Right lobe of liver (tissue), 6 donors: ENCODE results near the gene HTR4. TPM values are rescaled to one million over a fixed set of nuclear protein-coding genes. Genes with fewer than 3 reads are reported as not detected.

Experiments
- ATAC-seq, 4 donors: fragments of 200-7000 bp; cut with Tn5 transposase; one replicate each; pipeline ENCODE4 v1.9.1; 2020; ENCODE audit warnings: mild to moderate bottlenecking in 4 of 4, moderate library complexity in 4 of 4
- DNase-seq, 3 donors: peaks; one replicate each; pipeline ENCODE4 v3.0.0-alpha.2; 2020
- H3K27ac ChIP-seq, 3 donors: fragments of 200-600 bp; one replicate each; pipeline ENCODE4 v1.8.0; 2022
- H3K27me3 ChIP-seq, 2 donors: fragments of 200-600 bp; one replicate each; pipeline ENCODE4 v1.8.0; 2022
- H3K36me3 ChIP-seq, 4 donors: fragments of 200-600 bp; sonication (generic) in 1 of 4; one replicate each; pipeline versions ENCODE4 v1.5.1 to v1.8.0; 2017 to 2022; ENCODE audit warnings: control low read depth in 1 of 4
- H3K4me1 ChIP-seq, 4 donors: fragments of 200-600 bp; sonication (generic) in 1 of 4; one replicate each; pipeline versions ENCODE4 v1.5.1 to v1.8.0; 2017 to 2022; ENCODE audit warnings: control low read depth in 1 of 4
- H3K4me3 ChIP-seq, 3 donors: fragments of 200-600 bp; one replicate each; pipeline ENCODE4 v1.8.0; 2022
- H3K9me3 ChIP-seq, 4 donors: fragments of 200-600 bp; sonication (generic) in 1 of 4; one replicate each; pipeline versions ENCODE4 v1.5.1 to v1.8.0; 2017 to 2022; ENCODE audit warnings: control low read depth in 1 of 4
- CTCF ChIP-seq, 4 donors: fragments of 200-600 bp in 3 of 4; fragments of 450-650 bp in 1 of 4; IDR thresholded peaks; one replicate each; pipeline versions ENCODE4 v1.5.1 to v1.8.0; 2016 to 2022; ENCODE audit warnings: antibody characterized with exemption in 4 of 4, mild to moderate bottlenecking in 2 of 4
- POLR2A ChIP-seq: fragments of 450-650 bp; IDR thresholded peaks from one replicate; pipeline ENCODE4 v1.6.1; 2017; ENCODE audit warnings: antibody characterized with exemption, mild to moderate bottlenecking
- WGBS: methylation state at CpG from one replicate; pipeline ENCODE4 v1.1.6; 2018; ENCODE audit warnings: low coverage, low lambda C conversion rate; ENCODE audit not compliant: insufficient coverage; ENCODE audit errors: missing lambda C conversion rate; 5-methylcytosine and 5-hydroxymethylcytosine counted together
- intact Hi-C, 2 donors: fragments of 100-400 bp; cut with DNase I; formaldehyde crosslinking; loops; one replicate each; pipeline versions ENCODE4 v1.11.2 to v1.14.1; 2022
- total RNA-seq, 6 experiments: library from RNA; depleted of rRNA in 2 of 6; stranded (reverse); fragments of >200 nt in 2 of 6; fragmentation: NEBNext Ultra II Directional in 3 of 6; extraction: Animal tissue kit (Norgen Biotek cat#: 25700) in 3 of 6; gene quantifications; one replicate each; pipeline versions ENCODE4 v1.1.0 to v1.2.4, GENCODE V29; 2016 to 2023
- donor health status: DM: no; HTN: yes; CAD: no.
- donor health status: DM: no; HTN: no; CAD: no.
- donor health status: DM: no; HTN: no; CAD: no.
- donor health status: DM: no; HTN: yes; CAD: no.
- donor health status: DM: no; HTN: yes; CAD: no.

HTR4 gene
- total RNA-seq, 6 experiments from 2014 or later, result 0.12 to 0.23 (median 0.13) TPM; not detected in 3

GRCh38 chr5:148632255-148633066 lies 21.9 kb downstream of the HTR4 start:
- H3K9me3 ChIP-seq, result no peaks in the 10 kb centered on the region
- intact Hi-C loops, result no loop called here
- ATAC-seq (no peak), DNase-seq (no peak)
- no peaks in the 10 kb centered on the region for H3K27me3 ChIP-seq
- no peaks in the 10 kb centered on the region for H3K4me1 ChIP-seq
- no peaks in the 10 kb centered on the region for H3K36me3 ChIP-seq
- no peak overlapping the region for H3K4me3 ChIP-seq
- WGBS, result 55% methylated on average over 7 of the region's 8 CpGs
- H3K27ac ChIP-seq, result no peak overlapping the region
- TF ChIP-seq POLR2A (no peak), CTCF (IDR thresholded peaks at IDR 0.05) (no peak)

GRCh38 chr5:148626986-148627385 lies 27.3 kb downstream of the HTR4 start:
- Histone ChIP-seq H3K9me3 (no peaks in the 10 kb centered on the region), H3K4me3 (no peak overlapping the region), H3K27me3 (no peaks in the 10 kb centered on the region), H3K4me1 (no peaks in the 10 kb centered on the region), H3K27ac (no peak overlapping the region), H3K36me3 (no peaks in the 10 kb centered on the region)
- DNase-seq, result no peak
- WGBS, result 60% methylated on average over 5 of the region's 5 CpGs
- no peak for TF ChIP-seq CTCF (IDR thresholded peaks at IDR 0.05)
- TF ChIP-seq POLR2A, result no peak
- no peak for ATAC-seq
- intact Hi-C loops, result no loop called here

GRCh38 chr5:148626081-148626613 lies 28.2 kb downstream of the HTR4 start:
- no peaks in the 10 kb centered on the region for H3K9me3 ChIP-seq
- DNase-seq, result no peak
- no peak for ATAC-seq
- H3K36me3 ChIP-seq, result no peaks in the 10 kb centered on the region
- intact Hi-C loops, result no loop called here
- H3K4me1 ChIP-seq, result no peaks in the 10 kb centered on the region
- H3K27ac ChIP-seq, result no peak overlapping the region
- TF ChIP-seq CTCF (IDR thresholded peaks at IDR 0.05), result no peak
- no peak for TF ChIP-seq POLR2A
- 78% methylated on average over 3 of the region's 3 CpGs for WGBS
- no peaks in the 10 kb centered on the region for H3K27me3 ChIP-seq
- no peak overlapping the region for H3K4me3 ChIP-seq

- intact Hi-C loops, result no loop called here
- ATAC-seq (no peak), DNase-seq (no peak)
- WGBS, result 65% methylated on average over 2 of the region's 2 CpGs
- no peak overlapping the region for H3K27ac ChIP-seq
- no peaks in the 10 kb centered on the region for H3K36me3 ChIP-seq
- H3K9me3 ChIP-seq, result no peaks in the 10 kb centered on the region
- H3K27me3 ChIP-seq, result no peaks in the 10 kb centered on the region
- no peak overlapping the region for H3K4me3 ChIP-seq
- no peaks in the 10 kb centered on the region for H3K4me1 ChIP-seq
- no peak for TF ChIP-seq POLR2A
- no peak for TF ChIP-seq CTCF (IDR thresholded peaks at IDR 0.05)
These were observed 29.1 kb downstream of the HTR4 start for GRCh38 chr5:148625250-148625649.
